Lung (tissue), 12 donors: Measurements from ENCODE around the gene DPM3. TPM values are rescaled to one million over a fixed set of nuclear protein-coding genes. Genes with fewer than 3 reads are reported as not detected.
"Not testable (repeated sequence)": the region's sequence is repeated elsewhere in the genome, so short reads cannot be mapped to it uniquely, and the experiment has no call there.

Source experiments
- ATAC-seq: fragments of 200-7000 bp; cut with Tn5 transposase; one replicate; pipeline ENCODE4 v1.9.1; 2020; ENCODE audit warnings: moderate number of reproducible peaks; ENCODE audit not compliant: insufficient read depth, low FRiP score
- DNase-seq, 3 donors: peaks; one replicate each; pipeline ENCODE4 v3.0.0-alpha.2; 2013 to 2017
- H3K27ac ChIP-seq, 2 donors: one replicate each; pipeline ENCODE4 v1.5.1; 2013; ENCODE audit warnings: mild to moderate bottlenecking in 2 of 2, moderate library complexity in 2 of 2, control low read depth in 1 of 2, inconsistent platforms in 1 of 2, low read depth in 1 of 2, low read length in 1 of 2
- H3K27me3 ChIP-seq, 3 donors: one replicate each; pipeline ENCODE4 v1.5.1; 2013; ENCODE audit warnings: low read length in 2 of 3; ENCODE audit not compliant: control insufficient read depth in 3 of 3, insufficient read depth in 3 of 3
- H3K36me3 ChIP-seq, 4 donors: one replicate each; pipeline ENCODE4 v1.5.1; 2013; ENCODE audit warnings: low read length in 4 of 4, mild to moderate bottlenecking in 1 of 4, moderate library complexity in 1 of 4; ENCODE audit not compliant: control insufficient read depth in 4 of 4, insufficient read depth in 4 of 4
- H3K4me1 ChIP-seq, 5 donors: one replicate each; pipeline ENCODE4 v1.5.1; 2013; ENCODE audit warnings: low read length in 5 of 5, mild to moderate bottlenecking in 2 of 5, moderate library complexity in 1 of 5; ENCODE audit not compliant: control insufficient read depth in 5 of 5, insufficient read depth in 5 of 5
- H3K4me3 ChIP-seq: one replicate; pipeline ENCODE4 v1.5.1; 2013; ENCODE audit warnings: mild to moderate bottlenecking, control low read depth, moderate library complexity
- H3K9ac ChIP-seq, 2 donors: one replicate each; pipeline ENCODE4 v1.5.1; 2013; ENCODE audit warnings: low read length in 2 of 2, control low read depth in 1 of 2; ENCODE audit not compliant: insufficient read depth in 1 of 2
- H3K9me3 ChIP-seq, 4 donors: one replicate each; pipeline ENCODE4 v1.5.1; 2013; ENCODE audit warnings: low read length in 3 of 4, mild to moderate bottlenecking in 1 of 4, moderate library complexity in 1 of 4; ENCODE audit not compliant: control insufficient read depth in 4 of 4, insufficient read depth in 3 of 4
- WGBS, 2 donors: extraction: QIAGEN DNeasy Blood & Tissue Kit; methylation state at CpG; one replicate each; pipeline ENCODE4 v1.1.7; 2013; 5-methylcytosine and 5-hydroxymethylcytosine counted together
- polyA plus RNA-seq, 2 donors: library from polyadenylated mRNA; stranded (reverse); fragments of 200-250 nt; gene quantifications; one replicate each; pipeline ENCODE4 v1.2.1, GENCODE V29; 2013
- total RNA-seq, 2 donors: library from RNA; depleted of rRNA in 1 of 2; stranded (reverse); fragments of >200 nt in 1 of 2; gene quantifications; one replicate each; pipeline ENCODE4 v1.2.1, GENCODE V29; 2014 to 2021
- TF ChIP-seq, protein P1 (sequence below): IDR thresholded peaks from 2 replicates; pipeline ENCODE4 v1.5.1; 2012; ENCODE audit warnings: mild to moderate bottlenecking; ENCODE audit errors: control extremely low read depth, extremely low read depth
- donor health status: control.
- donor health status: control.
- donor health status: Bipolar disorder and iron deficiency.
- donor health status: healthy.
- donor health status: DM: yes; HTN: yes; CAD: no.

The DPM3 gene
- total and polyA plus RNA-seq, 4 donors: 33.7 to 491 (median 133) TPM

GRCh38 chr1:155167166-155168104 lies 27.1 kb upstream of the DPM3 start:
- ATAC-seq: peak; percentile 87
- Histone ChIP-seq H3K9ac (no peak overlapping the region), H3K4me1 (peaks cover 0 to 26% (median 5%) of the 10 kb centered on the region in 5 donors), H3K27ac (peak overlapping the region; percentile 27 to 55), H3K27me3 (no peaks in the 10 kb centered on the region), H3K4me3 (no peak overlapping the region), H3K9me3 (no peaks in the 10 kb centered on the region), H3K36me3 (peaks cover 0 to 17% (median 8%) of the 10 kb centered on the region in 4 donors)
- DNase-seq: peak; percentile 82 to 87 (median 84)
- WGBS, 2 donors: 6 to 7% methylated on average over 27 to 28 of the region's 28 CpGs
- TF ChIP-seq, protein P1, sequence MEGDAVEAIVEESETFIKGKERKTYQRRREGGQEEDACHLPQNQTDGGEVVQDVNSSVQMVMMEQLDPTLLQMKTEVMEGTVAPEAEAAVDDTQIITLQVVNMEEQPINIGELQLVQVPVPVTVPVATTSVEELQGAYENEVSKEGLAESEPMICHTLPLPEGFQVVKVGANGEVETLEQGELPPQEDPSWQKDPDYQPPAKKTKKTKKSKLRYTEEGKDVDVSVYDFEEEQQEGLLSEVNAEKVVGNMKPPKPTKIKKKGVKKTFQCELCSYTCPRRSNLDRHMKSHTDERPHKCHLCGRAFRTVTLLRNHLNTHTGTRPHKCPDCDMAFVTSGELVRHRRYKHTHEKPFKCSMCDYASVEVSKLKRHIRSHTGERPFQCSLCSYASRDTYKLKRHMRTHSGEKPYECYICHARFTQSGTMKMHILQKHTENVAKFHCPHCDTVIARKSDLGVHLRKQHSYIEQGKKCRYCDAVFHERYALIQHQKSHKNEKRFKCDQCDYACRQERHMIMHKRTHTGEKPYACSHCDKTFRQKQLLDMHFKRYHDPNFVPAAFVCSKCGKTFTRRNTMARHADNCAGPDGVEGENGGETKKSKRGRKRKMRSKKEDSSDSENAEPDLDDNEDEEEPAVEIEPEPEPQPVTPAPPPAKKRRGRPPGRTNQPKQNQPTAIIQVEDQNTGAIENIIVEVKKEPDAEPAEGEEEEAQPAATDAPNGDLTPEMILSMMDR: peak; percentile 92

DNA sequence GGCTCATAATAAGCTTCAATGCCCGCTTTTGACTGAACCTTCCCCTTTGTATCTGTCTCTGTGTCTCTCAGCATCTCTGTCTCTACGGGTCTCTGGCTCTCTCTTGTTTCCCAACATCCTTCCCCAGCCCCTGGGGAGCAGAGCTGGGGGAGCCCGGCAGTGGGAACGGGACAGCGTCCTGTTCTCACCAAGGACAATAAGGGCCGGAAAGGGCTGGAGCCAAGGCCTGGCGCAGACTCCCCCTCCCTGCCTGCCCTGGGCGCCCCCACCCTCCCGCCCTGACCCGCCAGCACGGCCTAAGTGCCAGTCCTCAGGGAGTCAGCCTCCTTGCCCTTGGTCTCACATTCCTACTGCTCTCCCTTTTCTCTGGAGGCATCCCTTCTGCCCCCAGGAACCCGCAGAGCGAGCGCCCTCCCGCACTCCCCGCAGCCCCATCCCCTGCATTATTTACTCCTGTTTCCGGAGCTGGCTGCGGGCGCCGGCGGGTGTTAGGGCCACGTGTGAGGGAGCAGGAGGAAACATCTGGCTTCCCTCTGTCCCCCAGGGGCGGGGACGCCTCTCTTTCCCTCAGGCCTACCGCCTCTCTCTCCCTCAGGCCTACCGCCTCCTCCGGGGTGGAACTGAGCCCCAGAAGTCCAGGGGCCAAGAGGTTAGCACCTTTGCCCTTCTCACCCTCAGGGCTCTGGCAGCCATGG lies 26.3 kb upstream of the DPM3 start:
- Histone ChIP-seq H3K9me3 (no peaks in the 10 kb centered on the region), H3K36me3 (peaks cover 0 to 17% (median 8%) of the 10 kb centered on the region in 4 donors), H3K4me1 (peaks cover 0 to 19% (median 0%) of the 10 kb centered on the region in 5 donors), H3K27me3 (no peaks in the 10 kb centered on the region), H3K4me3 (no peak overlapping the region), H3K27ac (peak overlapping the region; percentile 58 to 82), H3K9ac (no peak overlapping the region)
- TF ChIP-seq, protein P1: no peak
- 14 to 19% methylated on average over 25 to 27 of the region's 27 CpGs for WGBS, 2 donors
- peak; percentile 22 for ATAC-seq
- DNase-seq: peak; percentile 80 to 92 (median 85)

GRCh38 chr1:155166051-155166470 lies 25.7 kb upstream of the DPM3 start:
- Histone ChIP-seq H3K36me3 (peaks cover 0 to 17% (median 8%) of the 10 kb centered on the region in 4 donors), H3K4me1 (peaks cover 0 to 19% (median 0%) of the 10 kb centered on the region in 5 donors), H3K4me3 (no peak overlapping the region), H3K9ac (no peak overlapping the region), H3K27ac (peak overlapping the region; percentile 58 to 82), H3K27me3 (no peaks in the 10 kb centered on the region), H3K9me3 (no peaks in the 10 kb centered on the region)
- peak in 2 of 3 donors; percentile 30 to 31 for DNase-seq
- 30 to 46% methylated on average over 8 of the region's 8 CpGs for WGBS, 2 donors
- ATAC-seq: no peak
- TF ChIP-seq, protein P1: no peak

DNA sequence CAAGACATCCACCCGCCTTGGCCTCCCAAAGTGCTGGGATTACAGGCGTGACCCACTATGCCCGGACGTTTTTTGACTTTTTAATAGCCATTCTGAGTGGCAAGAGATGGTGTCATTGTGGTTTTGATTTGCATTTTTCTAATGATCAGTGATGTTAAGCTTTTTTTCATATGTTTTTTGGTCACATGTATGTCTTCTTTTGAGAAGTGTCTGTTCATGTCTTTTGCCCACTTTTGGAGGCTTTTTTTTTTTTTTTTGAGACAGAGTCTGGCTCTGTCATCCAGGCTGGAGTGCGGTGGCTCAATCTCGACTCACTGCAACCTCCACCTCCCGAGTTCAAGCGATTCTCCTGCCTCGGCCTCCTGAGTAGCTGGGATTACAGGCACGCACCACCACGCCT lies 24.3 kb upstream of the DPM3 start:
- not testable (repeated sequence) for H3K27me3 ChIP-seq, H3K9ac ChIP-seq, DNase-seq, H3K9me3 ChIP-seq, H3K4me3 ChIP-seq, H3K27ac ChIP-seq, ATAC-seq
- Histone ChIP-seq H3K4me1 (peaks cover 0 to 19% (median 0%) of the 10 kb centered on the region in 5 donors), H3K36me3 (peaks cover 0 to 10% (median 4%) of the 10 kb centered on the region in 4 donors)
- WGBS, 2 donors: 94 to 98% methylated on average over 11 of the region's 11 CpGs

DNA sequence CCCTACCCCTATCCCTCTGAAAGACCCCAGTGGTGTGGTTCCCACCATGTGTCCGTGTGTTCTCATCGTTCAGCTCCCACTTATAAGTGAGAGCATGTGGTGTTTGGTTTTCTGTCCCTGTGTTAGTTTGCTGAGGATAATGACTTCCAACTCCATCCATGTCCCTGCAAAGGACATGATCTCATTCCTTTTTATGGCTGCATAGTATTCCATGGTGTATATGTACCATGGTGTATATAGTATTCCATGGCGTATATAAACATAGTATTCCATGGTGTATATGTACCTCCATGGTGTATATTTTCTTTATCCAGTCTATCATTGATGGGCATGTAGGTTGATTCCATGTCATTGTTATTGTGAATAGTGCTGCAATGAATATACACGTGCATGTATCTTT lies 23.5 kb upstream of the DPM3 start:
- DNase-seq, H3K9me3 ChIP-seq, H3K4me3 ChIP-seq, H3K9ac ChIP-seq, H3K27me3 ChIP-seq, H3K36me3 ChIP-seq, ATAC-seq, H3K27ac ChIP-seq: not testable (repeated sequence)
- 96 to 97% methylated on average over 4 of the region's 4 CpGs for WGBS, 2 donors
- peaks cover 0 to 19% (median 0%) of the 10 kb centered on the region in 5 donors for H3K4me1 ChIP-seq
